ENCODE measurements around the gene LLGL1.

The LLGL1 gene

DNA sequence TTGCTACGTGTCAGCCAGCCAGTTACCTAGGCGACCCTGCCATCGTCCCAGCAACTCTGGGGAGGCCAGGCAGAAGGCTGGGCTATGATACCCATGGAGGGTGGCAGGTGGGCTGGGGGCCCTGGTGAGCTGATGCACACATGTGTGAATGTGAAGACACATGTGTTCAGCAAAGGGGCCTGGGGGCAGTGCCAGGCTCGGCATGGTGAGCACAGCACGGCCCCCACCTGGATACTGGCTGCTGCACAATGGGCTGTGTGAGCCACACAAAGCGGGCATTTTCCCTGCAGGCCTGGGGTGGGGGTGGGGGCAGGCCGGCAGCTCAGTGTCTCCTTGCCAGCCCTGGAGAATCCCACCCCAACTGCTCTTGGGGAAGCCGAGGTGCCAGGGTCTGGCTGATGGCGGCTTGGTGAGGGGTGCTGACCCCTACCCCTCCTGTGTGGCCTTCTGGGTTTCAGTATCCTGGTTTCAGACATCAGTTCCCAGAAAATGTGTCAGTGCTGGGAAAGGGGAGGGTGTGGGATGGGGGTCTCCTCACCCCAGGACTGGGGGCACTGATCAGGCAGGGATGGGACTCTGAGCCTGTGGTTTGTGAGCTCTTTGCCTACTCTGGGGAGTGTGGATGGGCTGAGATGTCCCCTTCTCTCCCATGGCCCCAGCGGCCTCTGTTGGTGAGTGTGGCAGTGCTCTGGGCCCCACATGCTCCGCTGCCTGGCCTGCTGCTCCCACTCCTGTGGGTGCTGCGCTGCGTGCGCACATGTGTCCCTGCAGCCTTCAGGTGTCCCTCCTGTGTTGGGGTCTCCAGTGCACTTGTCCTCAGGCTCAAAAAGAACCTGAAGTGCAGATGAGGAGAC is 5.1 kb downstream of the LLGL1 start:
- no peak for DNase-seq

DNA sequence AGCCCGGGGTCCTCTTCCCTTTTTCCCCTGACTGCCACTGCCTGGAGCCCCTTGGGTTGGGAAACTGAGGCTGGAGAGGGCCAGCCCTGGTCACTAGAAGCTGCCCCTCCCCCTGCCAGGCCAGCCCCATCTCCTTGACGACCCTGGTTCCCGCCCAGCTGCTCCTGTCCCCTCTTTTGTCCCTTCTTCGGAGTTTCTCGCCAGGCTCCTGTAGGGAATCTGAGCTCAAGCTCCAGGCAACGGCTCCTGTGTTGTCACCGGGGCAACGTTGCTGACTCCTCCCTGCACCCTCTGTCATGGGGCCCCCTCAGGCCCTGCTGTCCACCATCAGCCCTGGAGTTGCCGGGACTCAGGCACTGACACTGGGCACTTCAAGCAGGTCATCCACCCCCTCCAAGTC is 5.7 kb downstream of the LLGL1 start:
- DNase-seq: no peak

DNA sequence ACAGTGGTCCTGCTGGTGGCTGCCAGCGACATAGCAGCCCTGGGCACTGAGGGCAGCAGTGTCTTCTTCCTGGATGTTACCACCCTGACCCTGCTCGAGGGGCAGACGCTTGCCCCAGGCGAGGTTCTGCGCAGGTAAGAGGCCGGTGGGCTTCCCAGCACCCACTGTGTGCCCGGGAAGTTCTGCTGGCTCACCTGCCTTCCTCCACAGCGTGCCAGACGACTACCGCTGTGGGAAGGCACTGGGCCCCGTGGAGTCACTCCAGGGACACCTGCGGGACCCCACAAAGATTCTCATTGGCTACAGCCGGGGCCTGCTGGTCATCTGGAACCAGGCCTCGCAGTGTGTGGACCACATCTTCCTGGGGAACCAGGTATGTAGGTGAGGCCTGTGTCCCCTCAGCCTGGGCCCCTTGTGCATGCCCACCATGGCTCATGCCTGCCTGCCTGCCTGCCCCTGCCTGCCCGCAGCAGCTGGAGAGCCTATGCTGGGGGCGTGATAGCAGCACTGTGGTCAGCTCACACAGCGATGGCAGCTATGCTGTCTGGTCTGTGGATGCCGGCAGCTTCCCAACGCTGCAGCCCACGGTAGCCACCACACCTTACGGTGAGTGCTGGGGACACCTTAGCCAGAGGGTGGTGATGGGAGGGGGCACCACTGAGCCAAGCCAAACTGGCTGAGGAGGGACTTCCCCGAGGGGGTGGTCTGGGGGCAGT is 8.5 kb downstream of the LLGL1 start:
- DNase-seq: no peak

DNA sequence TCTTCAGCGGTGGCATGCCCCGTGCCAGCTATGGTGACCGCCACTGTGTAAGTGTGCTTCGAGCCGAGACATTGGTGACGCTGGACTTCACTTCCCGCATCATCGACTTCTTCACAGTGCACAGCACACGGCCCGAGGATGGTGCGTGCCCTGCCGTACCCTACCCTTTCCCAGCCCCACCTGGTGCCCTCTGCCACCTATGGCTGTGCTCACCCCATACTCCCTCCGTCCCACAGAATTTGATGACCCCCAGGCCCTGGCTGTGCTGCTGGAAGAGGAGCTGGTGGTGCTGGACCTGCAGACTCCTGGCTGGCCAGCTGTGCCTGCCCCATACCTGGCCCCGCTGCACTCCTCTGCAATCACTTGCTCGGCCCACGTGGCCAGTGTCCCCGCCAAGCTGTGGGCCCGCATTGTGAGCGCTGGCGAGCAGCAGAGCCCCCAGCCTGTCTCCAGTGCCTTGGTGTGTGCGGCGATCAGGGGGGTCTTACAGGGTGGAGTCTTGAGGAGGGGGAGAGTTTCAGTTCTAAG is 9.5 kb downstream of the LLGL1 start:
- DNase-seq: no peak

DNA sequence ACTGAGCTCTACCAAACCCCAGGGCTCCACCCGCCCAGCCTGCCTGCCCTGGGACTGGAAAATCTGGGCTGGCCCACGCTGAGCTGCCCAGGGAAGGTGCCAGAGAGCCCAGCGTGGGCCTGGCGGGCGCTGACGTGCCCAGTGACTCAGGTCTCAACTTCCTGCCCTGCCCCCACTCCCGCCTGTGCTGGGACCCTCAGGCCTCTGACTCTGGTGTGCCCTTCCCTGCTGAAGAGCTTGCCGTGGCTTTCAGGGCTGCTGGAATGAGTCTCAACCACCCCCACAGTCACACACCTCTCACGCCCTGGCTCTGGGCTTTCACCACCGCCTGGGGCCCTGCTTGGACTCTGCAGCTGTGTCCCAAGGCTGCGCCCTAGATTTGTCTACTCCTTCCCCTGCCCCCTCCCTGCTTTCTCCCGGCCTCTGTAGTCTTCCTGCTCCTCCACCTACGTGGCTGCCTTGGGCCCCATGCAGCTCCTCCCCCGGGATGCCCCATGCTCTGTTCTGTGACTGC is 10.4 kb downstream of the LLGL1 start:
- no peak for DNase-seq

DNA sequence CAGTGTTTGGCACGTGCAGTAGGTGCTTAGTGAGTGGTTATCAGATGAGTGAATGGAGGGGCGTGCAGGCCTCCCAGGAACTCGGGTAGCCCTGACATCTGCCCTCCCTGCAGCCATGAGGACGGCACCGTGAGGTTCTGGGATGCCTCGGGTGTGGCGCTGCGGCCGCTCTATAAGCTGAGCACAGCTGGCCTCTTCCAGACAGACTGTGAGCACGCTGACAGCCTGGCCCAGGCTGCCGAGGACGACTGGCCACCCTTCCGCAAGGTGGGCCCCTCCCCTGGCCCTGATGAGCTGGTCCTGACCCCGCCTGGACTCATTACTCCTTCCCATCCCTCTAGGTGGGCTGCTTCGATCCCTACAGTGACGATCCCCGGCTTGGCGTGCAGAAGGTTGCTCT is 11.1 kb downstream of the LLGL1 start:
- DNase-seq: no peak

DNA sequence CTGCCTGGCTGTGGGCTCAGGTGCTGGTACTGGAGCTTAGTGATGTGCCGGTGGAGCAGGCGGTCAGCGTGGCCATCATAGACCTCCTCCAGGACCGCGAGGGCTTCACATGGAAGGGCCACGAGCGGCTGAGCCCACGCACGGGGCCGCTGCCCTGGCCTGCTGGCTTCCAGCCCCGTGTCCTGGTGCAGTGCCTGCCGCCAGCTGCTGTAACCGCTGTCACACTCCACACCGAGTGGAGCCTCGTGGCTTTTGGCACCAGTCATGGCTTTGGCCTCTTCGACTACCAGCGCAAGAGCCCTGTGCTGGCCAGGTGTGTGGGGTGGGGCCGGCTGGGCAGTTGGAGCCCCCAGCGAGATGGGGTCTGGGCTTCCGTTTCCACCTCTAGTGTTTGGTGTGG is 12.0 kb downstream of the LLGL1 start:
- no peak for DNase-seq

DNA sequence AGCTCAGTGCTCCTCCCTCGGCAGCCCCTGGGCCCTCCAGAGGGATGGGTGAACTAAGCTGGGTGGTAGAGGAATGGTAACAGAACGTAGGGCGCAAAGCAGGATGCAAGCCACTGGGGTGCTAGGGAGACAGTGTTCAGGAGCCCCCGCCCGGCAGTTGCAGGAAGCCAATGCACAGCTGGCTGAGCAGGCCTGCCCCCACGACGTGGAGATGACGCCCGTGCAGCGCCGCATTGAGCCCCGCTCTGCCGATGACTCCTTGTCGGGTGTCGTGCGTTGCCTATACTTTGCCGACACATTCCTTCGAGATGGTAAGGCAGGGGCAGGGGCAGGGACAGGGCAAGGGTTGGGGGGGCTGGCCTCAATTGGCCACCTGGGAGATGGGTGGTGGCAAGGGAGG is 12.9 kb downstream of the LLGL1 start:
- DNase-seq: no peak

DNA sequence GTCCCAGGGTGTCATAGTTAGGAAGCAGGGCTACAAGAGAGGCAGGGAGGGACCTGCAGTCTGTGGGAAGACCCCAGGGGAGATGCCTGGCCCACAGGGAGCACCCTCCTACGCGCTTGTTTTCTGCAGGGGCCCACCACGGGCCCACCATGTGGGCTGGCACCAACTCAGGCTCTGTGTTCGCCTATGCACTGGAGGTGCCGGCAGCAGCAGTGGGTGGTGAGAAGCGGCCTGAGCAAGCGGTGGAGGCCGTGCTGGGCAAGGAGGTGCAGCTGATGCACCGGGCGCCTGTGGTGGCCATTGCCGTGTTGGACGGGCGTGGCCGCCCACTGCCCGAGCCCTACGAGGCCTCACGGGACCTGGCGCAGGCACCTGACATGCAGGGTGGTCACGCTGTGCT is 15.0 kb downstream of the LLGL1 start:
- DNase-seq: no peak

DNA sequence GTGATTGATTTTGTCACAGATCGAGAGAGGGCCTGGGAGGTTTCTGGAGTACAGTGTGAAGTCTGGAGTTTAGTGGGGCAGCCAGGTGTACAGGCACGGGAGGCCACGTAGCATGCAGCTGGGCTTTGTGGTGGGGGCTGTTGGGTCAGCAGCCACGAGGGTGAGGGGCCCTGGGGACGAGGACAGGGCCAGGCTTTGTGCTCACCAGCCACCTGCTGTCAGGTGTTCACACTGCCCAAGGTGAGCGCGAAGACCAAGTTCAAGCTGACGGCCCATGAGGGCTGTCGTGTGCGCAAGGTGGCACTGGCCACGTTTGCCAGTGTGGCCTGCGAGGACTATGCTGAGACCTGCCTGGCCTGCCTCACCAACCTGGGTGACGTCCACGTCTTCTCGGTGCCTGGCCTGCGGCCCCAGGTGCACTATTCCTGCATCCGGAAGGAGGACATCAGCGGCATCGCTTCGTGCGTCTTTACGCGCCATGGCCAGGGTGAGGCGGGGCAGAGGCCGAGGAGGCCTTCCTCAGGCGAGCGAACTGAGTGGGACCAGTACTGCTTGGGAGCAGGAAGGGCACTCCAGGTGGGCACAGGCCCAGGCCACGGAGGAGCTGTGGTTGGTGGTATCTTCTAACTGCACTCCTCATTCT is 15.9 kb downstream of the LLGL1 start:
- DNase-seq: no peak

DNA sequence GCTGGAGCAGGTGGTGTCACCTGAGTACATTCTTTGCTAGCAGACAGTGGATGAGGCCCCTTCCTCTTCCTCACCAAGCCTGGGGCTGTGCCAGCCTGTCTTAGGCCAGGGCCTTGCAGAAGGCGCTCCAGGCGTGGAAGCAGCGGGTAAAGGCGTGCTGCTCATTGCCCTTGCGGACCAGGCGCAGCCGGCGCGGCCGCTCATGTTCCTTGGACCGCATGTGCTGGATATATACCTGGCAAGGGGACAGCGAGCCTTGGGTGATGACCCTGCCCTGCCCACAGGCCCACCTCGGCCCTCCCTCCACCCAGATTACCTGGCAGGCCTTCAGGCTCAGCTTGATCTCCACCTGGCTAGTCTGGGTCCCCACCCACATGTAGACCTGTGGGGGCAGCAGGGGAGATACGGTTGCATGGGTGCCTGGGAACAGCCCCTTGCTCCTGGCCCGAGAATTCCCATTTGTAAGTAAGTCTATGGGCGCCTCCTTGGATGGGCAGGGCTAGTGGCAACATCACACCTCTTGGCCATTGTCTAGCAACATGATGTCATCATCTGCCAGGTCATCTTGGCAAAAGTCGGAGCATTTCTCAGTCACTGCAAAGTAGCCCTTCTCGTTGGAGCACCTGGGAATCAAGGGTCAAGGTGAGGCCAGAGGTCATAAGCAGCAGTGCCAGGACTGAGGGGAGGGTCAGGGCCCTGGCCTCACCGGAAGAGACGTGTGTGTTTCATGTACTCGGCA is 19.8 kb downstream of the LLGL1 start:
- DNase-seq: no peak

DNA sequence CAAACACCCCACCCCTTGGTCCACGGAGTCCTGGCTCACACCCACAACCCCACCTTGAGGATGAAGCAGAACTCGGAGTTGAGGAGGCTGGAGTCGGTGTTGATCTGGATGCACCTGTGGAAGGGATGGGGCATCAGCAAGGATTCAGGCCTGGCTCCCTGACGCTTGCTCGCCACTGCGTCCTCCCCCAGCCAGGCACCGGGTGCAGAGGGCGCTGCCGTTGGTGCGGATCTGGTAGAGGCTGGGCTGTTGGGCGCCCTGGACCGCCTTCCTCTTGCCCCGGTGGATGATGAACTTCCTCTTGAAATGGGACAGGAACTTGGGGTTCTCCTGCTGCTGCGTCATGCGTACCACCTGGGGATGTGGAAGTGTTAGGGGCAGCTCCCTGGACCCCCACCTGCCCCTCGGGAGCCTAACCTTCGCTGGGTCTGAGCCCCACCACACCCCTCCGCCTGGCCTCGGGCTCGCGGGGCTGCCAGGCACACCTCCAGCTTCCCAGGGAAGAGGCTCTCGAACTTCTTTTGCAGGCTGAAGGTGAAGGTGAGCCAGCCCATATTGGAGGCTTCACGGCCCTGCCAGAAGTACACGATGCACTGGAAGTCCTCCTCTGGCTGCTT is 20.8 kb downstream of the LLGL1 start:
- DNase-seq: no peak

DNA sequence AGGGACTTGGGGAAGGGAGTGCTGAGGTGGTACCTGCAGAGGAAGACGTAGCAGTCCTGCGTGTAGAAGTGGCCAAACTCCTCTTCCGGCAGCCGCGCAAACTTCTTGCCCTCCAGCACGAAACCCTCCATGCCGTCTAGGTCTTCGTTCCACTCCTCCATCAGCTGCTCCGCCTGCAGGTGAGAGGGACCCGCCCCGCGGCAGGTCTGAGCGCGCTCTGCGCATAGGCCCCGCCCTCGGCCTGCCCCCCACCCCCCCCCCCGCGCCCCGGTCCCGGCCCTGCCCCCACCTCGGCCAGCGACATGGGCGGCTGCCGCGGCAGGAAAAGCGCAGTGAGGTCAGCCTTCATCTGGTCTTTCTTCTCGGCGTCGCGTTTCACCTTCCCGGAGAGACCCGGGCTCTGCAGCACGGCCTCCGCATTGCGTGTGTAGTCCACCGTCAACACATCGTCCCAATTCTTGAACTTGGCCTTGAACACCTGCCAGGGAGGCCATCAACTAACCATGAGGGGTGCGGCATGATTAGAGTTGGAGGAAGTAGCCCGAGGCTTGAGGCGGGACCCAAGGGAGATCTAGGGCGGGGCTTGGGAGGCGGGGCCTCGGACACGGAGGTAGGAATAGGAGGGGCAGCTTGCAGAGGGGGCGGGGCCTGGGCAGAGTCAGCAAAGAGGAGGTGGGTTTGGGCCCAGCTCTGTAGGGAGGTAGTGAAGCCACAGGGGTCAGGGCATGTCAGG is 21.6 kb downstream of the LLGL1 start:
- DNase-seq: peak; percentile 52

DNA sequence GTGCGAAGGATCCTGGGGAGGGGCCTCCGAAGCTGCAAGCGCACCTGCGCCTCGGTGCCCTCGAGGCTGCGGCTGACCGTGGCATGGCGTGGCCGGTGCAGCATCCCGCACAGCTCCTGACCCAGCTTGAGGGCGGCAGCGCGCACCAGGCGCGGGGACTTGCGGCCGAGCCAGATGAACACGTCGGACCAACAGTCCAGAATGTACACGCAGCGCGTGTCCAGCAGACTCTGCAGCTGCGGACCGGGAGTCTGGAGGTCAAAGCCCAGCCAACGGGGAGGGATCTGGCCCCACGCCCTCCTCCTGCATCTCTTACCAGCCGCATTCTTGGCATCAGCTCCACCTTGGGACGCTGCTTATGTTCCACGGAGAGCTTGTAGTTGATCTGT is 22.2 kb downstream of the LLGL1 start:
- DNase-seq: no peak

DNA sequence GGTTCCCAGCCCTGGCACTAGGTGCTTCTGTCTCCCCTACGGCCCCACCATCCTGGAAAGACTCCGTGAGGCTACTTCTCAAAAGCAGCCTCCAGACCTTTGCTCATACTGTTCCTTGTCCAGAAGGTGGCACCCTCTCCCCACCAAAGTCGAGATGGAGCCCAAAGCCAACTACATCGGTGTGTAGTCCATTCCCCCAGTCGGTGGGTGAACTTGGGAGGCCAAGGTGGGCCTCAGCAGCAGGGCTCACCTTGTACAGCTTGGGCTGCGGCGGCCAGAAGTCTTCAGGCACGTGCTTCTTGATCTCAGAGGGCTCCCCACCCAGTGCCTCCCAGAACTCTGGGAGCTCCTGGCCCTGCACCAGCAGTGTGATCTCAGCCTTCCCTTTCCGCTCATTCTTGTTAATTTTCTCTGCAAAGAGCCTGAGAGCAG is 22.9 kb downstream of the LLGL1 start:
- peak; percentile 26 for DNase-seq

DNA sequence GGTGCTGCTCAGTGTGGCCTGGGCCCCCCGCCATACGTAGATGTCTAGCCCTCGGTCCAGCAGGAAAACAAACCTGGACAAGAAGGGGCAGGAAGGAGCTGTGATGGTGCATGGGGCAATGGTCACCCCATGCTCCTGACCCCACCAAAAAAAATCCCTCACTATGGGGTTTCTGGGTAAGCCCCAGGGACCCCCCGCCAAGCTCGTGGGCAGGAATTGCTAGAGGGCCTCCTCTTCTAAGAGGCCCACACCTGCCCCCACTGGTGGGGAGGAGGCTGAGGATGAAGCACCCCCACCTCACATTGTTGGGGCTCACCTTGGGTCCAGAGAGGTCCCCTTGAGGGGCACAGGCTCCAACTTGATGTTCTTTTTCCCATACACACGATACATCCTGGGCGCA is 23.4 kb downstream of the LLGL1 start:
- no peak for DNase-seq

DNA sequence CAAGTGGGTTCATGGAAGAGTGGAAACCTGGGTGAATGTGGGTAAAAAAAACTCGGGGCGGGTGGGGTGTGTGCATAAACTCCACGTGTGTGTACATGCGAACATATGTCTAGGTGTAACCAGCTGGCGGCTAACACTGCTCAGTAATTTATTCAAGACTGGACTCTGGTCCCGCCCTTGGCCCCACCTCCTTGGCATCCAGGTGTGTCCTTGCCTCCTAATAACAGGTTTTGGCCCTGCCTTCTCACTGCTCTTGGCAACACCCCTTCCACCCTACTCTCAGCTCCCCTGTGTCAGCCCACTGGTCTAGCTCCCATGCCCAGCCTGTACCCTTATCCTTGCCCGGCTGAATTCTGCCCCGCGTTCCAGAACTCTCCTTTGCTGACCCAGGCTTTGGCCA is 24.8 kb downstream of the LLGL1 start:
- DNase-seq: peak; percentile 25

DNA sequence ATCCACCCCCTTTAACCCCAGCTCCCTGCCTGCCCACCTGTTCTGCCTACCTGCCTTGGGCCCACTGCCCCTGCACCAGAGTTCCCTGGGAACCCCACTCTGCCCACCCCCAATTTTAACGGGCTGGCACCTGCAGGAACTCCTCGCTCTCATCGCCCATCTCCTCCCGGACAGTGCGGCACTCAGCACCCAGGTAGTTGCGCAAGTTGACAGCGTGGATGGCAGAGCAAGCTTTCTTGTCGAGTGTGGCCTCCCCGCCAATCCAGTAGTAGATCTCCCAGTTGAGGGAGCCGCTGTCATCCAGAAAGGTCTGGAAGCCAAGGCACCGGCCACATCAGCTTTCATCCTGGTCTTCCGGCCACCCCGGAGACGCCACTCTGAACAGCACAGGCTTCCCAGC is 25.3 kb downstream of the LLGL1 start:
- no peak for DNase-seq

DNA sequence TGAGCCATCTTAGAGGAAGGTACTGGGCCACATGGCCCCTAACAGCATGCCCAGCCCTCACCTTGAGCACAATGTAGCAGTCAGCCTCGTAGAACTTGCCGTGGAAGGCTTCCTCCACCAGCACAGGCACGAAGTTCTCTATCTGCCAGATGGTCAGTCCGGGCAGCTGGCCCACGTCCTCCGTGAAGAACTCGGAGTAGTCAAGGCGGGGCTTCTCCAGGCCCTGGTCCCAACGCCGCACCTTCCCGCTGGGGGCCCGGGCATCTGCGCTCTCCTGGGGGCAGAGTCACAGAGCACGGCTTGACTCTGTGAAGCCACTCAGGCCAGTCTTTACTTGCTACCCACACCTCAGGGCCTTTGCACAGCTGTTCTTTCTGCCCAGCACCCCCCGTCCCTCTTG is 25.8 kb downstream of the LLGL1 start:
- no peak for DNase-seq

DNA sequence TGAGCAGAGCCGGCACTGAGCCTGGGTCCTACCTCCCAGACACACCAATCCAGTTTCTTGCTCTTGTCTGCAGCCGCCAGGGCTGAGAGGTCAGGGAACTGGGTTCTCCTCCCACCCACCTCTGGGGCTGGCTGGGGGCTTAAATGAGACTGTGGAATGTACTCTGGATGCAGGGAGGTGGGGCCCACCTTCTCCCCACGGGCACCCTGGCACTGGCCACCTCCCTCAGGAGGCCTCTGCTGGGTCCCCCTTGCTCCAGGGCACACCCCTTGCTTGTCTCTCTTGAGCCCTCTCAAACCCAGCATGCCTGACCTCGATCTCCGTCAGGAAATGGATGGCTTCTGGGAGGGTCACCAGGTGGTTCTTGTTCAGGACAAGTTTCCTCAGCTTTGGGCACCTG is 26.7 kb downstream of the LLGL1 start:
- no peak for DNase-seq

DNA sequence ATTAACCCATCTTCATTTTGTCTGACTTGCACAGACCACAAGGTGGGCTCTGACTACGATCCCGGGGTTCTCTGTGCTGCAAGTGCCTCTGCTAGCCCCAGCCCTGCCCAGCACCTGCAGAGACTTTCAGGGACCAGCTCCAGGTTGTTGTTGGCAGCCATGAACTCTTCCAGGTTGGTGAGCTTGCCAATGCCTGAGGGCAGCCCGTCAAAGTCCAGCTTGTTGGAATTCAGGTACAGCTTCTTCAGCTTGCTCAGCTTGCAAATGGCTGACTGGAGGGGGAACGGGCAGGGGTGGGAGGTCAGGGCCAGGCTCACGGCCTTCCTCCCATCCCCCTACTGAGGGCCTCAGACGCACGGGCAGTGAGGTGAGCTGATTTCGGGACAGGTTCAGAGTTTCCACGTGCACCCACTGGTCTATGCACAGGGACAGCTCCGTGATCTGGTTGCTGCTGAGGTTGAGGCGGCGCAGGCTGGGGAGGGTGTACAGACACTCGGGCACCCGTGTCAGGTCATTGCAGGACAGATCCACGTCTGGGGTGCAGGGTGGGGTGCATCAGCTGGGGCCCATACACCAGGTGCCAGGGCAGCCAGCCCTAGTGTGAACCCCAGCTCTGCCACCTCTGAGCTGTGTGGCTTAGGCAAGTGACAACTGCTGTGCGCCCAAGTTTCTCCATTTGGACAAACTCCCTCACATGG is 27.9 kb downstream of the LLGL1 start:
- no peak for DNase-seq
